KBM-7 (cell line): ENCODE data around the gene SMARCD3.

Source experiments
- DNase-seq: peaks from one replicate; pipeline ENCODE4 v3.0.0-alpha.2; 2015
- in situ Hi-C: fragments of 300-500 bp; cut with MboI; formaldehyde crosslinking; loops from 2 replicates; pipeline ENCODE4 v1.14.3; 2020; ENCODE audit warnings: low sequenced_read_pairs, low pct_unique_long_range_greater_than_20kb, mixed read lengths

The SMARCD3 gene

DNA sequence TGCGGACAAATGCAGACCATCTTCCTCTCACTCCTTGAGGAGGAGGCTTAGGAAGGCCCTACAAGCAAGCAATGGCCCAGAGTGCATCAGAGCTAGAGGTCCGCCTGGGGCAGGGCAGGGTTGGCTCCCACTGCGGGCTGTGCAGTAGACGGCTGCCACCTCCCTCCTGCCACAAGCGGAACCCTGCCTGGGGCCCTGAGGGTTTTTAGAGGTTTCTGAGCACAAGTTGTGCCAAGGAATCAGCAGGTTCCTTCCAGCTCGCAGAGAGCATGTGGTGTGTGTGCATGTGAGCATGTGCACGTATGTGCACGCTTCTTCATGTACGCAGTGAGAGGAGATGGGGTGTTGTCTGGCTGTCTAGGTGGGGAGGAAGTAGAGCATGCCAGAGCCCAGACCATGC lies 25.9 kb upstream of the SMARCD3 start:
- in situ Hi-C loops, result no loop called here
- DNase-seq, result no peak

DNA sequence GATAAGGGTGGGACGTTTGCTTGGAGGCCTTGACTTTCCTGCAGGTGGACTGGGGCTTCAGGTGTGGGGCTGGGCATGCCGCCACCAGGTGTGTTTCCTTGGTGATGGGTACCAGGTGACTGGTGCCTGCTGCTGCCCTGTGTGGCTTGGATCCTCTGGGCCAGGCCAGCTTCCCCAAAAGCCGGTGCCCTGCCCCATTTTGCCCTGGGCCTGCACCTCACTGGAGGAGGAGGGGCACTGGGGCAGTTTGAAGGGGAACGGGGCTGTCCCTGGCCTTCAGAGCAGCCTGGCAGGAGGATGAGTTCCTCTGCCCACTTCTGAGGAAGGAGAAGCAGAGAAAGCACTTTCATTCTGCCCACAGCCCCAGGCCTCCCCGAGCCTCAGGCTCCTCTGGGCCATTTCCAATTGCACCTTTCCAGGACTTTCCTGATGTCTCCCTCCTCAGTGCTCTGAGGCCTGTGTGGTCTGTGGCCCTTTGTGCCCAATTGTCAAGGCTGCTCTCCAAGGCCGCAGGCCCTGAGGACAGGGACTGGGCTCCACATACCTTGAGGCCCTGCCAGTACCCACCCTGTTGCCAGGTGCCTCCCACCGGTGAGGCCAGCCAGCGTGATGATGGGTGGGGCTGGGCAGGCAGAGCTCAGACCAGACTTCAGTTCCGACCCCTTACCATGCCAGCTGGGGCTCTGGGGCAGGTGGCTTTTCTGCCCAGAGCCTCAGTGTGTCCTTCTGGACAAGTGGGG lies 25.3 kb upstream of the SMARCD3 start:
- in situ Hi-C loops, result no loop called here

DNA sequence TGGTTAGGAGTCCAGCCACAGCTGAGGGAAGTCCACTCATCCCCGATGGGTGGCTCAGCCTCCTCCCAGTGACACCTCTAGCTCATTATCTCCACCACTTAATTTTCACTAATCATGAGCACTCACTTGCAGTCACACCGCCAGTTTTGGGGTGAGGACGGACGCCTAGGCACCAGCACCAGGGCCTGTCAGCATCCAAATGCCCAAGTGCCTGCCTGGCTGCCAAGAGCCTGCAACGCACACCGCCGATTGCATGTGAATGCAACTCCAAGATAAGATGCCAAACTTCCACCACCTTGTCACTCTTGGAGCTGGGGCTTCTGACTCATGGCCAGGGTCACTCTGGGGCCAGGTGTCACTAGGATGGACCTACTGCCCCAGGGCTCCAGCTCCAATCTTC lies 24.4 kb upstream of the SMARCD3 start:
- in situ Hi-C loops, result no loop called here
- no peak for DNase-seq

More for the DNA sequence above, 25.3 kb upstream of the SMARCD3 start:
- DNase-seq, result no peak

DNA sequence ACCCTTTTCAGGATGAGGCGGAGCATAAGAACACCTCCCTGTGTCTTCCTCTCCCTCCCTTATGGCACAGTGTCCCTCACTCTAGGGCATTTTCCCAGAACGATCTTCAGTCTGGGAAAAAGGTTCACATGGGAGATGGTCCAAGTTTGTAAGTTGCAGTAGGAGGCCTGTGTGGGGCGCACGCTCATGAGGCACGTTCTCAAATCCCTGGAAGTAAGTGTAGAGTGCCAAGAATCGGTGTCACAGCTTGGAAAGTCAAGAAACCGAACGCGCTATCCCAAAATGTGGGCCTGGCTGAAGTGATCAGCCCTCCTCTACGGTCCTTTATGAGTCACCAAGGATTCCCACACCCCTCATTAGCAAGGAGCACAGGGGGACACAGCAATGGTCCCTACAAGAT lies 23.9 kb upstream of the SMARCD3 start:
- DNase-seq, result no peak
- in situ Hi-C loops, result no loop called here

DNA sequence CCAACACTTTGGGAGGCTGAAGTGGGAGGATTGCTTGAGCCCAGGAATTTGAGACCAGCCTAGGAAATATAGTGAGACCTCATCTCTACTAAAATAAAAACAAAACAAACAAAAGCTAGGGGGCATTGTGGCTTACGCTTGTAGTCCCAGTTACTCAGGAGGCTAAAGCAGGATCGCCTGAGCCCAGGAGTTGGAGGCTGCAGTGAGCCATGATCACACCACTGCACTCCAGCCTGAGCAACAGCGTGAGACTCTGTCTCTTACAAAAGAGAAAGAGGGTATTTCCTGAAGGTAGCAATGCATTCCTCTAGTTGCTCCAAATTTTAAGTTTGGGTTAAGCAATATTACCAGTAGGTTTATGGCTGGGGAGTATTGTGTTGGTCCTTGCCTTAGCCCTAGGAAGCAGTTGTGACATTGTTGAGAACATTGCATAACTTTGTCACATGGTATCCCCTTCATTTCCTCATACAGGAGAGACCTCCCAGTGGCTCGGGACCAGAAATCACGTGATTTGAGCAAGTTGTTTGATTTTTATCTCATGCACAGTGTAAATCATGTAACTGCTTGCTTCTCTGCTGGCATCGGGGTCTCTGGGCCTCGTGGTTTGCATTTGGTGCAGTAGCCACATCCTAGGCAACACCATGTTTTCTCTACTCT lies 23.3 kb upstream of the SMARCD3 start:
- in situ Hi-C loops, result no loop called here
- DNase-seq, result peak; percentile 82

DNA sequence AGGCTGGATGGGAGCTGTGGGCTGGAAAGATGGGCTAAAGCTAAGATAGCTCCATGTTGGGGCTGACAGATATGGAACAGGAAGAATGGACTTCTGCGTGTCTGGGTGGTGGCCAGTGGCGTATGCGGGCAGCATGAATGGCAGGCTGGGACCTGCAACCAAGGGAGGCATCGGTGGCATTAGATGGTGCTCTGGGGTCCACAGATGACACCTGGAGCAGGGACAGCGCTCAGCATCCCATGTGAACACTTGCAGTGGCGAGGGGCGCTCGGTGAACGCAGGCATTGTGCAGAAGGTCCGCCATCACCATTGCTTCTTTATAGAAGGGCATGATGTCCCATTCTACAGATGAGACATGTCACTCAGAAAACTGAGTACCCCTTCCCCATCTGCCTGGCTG lies 21.0 kb upstream of the SMARCD3 start:
- DNase-seq, result no peak
- in situ Hi-C loops, result no loop called here

DNA sequence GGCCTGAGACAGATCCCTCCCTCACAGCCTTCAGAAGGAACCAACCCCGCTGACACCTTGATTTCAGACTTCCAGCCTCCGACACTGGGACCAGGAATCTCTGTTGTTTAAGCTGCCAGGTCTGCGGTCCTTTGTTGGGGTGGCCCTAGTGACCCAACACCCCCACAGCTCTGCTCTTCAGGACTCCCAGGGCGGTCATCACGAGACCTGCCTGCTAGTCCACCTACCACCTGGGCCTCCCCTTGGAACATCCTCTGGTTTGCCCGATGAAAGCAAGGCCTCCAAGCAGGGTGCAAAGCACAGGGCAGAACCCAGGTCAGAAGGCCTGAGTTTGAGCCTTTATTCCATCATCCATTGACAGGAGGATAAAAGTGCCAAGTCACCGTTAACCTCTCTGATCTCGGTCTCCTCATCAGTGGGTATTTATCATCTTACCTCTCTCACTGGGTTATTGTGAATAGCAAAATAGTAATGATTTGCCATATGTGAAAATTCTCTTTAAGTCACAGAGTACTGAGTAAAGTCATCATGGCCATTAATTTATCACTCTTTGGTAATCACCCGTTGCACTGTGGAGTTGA lies 16.9 kb upstream of the SMARCD3 start:
- no peak for DNase-seq
- in situ Hi-C loops, result no loop called here

DNA sequence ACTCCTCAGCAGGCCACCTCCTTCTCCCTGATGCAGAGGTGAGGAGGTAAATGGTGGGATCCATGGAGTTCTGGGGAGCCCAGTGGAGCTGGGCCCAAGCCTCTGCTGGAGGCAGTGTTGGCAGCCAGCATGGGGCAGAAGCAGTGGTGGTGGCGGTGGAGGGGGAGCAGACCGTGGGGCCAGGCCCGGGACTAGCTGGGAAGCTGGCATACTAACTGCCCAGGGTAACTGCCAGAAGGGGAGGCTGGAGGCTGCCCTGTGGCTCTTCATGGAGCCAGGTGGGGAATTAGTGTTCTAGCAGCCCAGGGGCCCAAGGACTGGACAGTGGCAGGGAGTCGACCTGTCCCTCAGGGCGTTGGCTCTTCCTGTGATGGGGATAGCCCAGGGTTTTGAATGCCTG lies 16.1 kb upstream of the SMARCD3 start:
- in situ Hi-C loops, result no loop called here
- DNase-seq, result no peak

DNA sequence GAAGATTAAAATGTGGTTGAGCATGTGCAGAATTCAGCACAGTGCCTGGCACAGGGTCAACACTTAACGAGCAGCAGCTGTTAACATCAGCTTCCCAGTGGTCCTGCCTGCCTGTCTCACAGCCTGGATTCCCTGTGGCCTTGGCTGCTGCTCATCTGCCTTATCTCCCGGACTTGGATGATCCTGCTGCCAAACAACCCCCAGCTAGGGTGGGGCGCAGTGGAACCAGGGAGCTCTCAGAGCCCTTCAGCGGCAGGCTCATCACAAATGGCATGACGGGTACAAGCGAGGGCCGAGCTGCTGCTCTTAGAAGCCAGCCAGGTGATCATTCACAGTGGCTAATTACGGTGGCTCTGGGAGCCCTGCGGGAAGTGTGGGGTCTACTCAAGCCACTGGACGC lies 13.0 kb upstream of the SMARCD3 start:
- in situ Hi-C loops, result no loop called here
- DNase-seq, result no peak

DNA sequence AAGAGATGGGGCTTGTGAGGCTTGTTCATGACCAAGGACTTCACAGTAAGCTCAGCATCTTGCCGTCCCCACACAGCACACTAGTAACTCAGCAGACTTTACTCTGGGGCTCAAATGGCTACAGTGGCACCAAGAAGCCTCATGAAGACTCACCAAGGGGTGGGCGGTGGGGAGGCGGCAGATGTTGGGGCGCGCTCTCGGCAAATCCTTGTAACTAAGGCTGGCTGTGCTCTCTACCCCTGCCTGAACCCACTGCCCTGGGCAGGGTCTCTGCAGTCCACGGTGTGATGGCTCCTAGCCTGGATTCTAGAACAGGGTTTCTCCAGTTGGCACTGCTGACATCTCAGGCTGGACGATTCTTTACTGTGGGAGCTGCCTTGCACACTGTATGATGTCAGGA lies 12.4 kb upstream of the SMARCD3 start:
- DNase-seq, result no peak
- in situ Hi-C loops, result no loop called here

DNA sequence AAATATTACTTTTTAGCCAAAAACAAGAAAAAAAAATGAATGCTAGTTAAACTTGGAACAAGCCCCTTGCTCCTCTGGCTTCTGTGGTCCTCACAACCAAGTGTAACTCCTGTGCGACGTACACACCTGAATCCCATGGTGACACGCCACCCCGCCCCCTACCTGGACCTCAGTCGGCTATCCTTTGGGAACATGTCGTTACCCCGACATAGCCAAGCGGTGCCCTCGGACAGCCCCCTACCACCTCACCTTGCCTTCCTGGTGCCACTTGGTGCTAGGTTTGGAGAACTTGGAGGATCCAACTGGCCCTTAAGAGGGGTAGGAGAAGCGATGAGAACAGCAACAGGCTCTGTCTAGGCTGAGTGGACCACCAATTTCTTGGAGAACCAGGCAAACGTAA lies 12.0 kb upstream of the SMARCD3 start:
- DNase-seq, result no peak
- in situ Hi-C loops, result no loop called here

DNA sequence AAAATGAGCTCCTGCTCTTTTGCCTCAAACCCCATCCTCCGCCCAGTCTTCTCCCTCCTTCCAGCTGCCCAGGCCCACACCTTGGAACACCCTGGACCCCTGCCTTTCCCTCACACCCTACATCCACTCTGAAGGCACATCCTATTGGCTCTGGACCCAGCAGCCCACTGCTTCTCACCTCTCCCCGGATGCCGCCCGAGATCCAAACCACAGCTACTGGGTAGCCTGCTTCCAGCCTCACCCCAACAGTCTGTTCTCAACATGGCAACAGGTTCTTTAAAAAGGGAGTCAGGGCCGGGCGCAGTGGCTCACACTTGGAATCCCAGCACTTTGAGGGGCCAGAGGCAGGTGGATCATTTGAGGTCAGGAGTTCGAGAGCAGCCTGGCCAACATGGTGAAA lies 9.5 kb upstream of the SMARCD3 start:
- in situ Hi-C loops, result no loop called here
- no peak for DNase-seq

DNA sequence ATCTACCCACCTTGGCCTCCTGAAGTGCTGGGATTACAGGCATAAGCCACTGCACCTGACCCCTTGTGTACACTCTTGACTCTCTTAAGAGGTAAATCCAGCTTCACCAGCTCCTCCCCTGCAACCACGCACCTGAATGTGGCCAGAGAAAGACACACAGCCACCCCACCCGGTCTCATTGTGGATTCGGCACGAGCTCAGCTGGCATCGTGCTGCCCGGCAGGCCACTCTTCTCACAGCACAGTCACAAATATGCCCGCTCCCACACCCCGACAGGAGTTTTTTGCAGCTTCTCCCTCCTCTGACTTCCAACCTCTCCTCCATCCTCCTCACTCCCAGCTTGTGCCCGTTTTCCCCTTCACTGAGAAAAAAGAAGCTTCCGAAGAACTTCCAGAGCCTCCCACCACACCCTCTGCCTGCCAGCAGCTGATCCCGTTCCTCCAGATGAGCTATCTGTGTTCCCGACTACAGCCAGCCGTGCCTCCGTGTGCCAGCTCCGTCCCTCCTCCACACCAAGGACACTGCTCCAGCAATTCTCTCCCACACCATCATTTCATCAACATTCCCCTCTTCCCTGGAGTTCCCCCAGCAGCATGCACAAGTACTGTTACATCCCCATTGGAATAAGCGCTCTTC lies 8.0 kb upstream of the SMARCD3 start:
- in situ Hi-C loops, result no loop called here
- no peak for DNase-seq

DNA sequence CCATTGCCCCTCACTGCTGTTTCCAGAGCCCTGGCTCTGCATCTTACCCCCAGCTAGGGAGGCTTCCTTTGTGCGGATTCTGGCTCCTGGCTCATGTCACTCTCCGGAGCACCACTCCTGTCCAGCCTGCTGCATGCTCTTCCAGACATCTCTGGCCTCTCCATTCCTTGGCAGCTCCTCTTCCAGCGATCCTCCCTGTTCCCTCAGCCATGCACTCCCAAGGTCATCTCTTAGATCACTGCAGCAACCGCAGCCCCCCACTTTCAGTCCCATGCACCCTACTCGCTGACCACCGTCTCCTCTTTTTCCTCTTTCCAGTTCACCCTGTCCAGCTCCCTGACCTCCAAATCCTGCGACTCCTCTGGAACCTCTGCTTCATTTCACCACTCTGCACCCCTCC lies 6.9 kb upstream of the SMARCD3 start:
- in situ Hi-C loops, result no loop called here
- DNase-seq, result no peak

DNA sequence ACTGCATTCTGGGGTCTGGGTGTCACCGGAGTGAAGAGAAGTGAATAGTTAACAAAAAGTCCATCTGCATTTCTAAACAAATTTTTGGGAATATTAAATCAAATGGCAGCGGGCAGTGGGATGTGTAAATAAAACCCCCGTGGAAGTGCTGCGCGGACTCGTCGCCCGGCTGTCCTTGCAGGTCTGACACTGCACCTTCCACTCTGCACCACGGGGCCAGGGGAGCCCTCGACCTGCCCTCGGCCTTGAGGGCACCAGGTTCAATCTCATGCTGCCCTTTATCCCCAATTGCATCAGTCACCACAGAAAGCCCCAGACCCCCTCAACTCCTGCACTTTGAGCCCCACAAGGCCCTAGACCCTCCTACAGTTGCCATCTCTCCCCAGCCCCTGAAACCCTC lies 6.4 kb upstream of the SMARCD3 start:
- in situ Hi-C loops, result no loop called here
- no peak for DNase-seq

DNA sequence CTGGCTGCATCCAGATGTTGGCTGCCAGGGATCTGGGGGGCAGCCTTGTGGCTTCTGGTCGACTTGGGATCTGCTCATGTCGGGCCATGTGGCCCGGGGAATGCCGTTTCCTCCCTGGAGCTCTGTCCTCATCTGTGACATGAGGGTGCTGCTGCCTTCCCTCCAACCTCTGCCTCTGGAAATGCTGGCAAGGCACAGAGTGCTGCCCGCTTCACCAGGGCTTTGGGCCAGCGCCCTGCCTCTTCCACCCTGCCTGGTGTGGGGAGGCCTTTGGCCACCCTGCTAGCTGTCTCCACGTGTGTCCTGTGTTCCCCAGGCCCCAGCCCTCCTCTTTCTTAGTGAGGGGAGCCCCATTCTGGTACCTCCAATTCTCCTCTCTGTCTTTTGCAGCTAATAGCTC lies 5.8 kb upstream of the SMARCD3 start:
- in situ Hi-C loops, result no loop called here
- no peak for DNase-seq

DNA sequence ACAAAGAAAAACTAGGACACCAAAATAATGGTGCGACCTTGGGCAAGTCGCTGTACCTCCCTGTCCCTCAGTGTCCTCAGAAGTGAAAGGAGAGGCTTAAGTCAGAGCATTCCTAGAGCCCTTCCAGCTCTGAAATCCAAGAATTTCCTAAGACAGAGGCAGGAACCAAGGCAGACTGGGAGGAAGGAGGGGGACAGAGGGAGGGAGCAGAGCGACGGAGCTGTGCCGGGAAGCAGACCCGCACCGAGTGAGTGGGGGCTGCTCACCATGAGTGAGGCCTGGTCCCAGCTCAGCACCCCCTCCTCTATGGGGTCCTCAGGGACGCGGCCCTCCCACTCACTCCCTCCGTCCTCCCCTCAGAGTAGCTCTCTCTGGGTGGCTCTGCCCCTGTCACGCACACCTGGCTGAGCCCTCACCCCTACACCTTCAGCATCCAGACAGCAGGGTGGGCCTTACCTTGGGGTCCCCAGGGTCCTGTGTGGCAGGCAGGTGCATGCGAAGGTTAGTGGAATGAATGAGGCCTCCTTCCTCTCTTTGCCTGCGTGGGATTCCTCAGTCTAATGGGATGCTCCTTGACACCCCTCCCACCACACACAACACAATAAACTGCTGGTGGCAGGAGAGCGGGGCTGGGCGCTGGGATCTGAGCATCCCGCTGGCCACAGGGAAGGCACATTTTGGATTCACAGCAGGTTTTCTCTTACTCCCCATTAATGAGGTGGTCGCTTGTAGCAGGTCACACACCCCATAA lies 4.6 kb upstream of the SMARCD3 start:
- DNase-seq, result no peak
- in situ Hi-C loops, result no loop called here

DNA sequence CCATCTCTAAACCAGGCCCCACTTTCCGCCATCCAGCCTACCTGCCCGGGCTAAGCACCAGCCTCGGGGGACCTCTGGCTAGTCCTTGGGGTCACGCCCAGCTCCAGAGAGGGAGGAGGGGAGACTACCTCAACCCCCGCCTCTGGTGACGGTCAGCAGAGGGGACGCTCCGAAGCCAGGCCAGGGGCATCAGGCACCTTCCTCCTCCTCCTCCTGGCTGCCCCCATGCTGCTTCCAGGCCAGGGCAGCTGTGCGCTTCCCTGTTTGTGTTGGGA lies 4.0 kb upstream of the SMARCD3 start:
- DNase-seq, result no peak
- in situ Hi-C loops, result no loop called here

DNA sequence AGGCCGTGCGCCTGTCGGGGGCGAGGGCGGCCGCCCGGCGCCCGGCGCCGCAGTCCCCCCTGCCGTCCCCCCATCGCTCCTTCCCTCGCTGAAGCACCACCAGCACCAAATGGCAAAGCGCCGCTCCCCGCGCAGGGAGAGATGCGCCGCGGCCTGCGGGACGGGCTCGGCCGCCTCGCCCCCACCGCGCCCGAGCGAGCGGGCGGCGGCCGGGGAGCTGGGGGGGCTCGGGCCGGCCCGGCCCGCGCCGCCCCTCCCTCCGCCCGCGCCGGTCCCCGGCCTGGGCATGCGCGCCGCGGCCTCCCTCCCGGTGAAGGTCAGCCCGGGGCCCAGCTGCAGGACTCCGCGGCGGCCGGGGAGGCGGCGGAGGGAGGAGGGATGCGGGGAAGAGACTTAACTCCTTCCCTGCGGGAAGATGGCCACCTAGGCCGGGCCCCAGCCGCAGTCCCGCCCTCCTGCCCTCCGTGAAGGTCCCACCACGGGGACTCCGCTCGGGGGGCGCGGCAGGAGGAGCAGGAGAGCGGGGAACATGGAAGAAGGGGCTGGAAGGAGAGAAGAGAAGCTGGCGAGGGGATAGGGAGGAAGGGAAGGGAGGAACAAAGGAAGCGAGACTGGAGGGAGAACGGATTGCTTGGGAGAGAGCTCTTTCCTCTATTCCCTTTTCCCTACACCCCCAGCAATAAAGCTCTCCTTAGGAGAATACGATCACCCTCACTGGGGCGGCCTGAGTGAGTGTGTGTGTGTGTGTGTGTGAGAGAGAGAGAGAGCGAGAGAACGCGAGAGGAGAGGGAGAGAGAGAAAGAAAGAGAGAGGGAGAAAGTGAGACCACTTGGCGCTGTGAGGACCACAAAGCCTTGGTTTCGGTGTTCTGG lies 3.4 kb upstream of the SMARCD3 start:
- in situ Hi-C loops, result no loop called here
- no peak for DNase-seq
